Neural progenitor cell (in vitro differentiated cells): ENCODE data around the gene AP1AR. TPM values are rescaled to one million over a fixed set of nuclear protein-coding genes. Genes with fewer than 3 reads are reported as not detected.

Source experiments
- DNase-seq: peaks from one replicate; pipeline ENCODE4 v3.0.0-alpha.2; 2016; ENCODE audit warnings: low spot score
- H2AFZ ChIP-seq: fragments of 200-600 bp; sonication (generic); replicated peaks from 2 replicates; pipeline ENCODE4 v1.6.1; 2016; ENCODE audit warnings: antibody characterized with exemption
- H3F3A ChIP-seq: fragments of 200-600 bp; sonication (generic); 2 replicates; pipeline ENCODE4 v1.6.1; 2016; ENCODE audit warnings: antibody characterized with exemption, low read depth
- H3K27ac ChIP-seq: fragments of 200-600 bp; sonication (generic); 2 replicates; pipeline ENCODE4 v1.5.1; 2016; ENCODE audit warnings: mild to moderate bottlenecking
- H3K27me3 ChIP-seq: fragments of 200-600 bp; sonication (generic); 2 replicates; pipeline ENCODE4 v1.6.1; 2016; ENCODE audit warnings: mild to moderate bottlenecking, moderate library complexity
- H3K36me3 ChIP-seq: fragments of 200-600 bp; sonication (generic); 2 replicates; pipeline ENCODE4 v1.5.1; 2016
- H3K4me1 ChIP-seq: fragments of 200-600 bp; sonication (generic); 2 replicates; pipeline ENCODE4 v1.6.1; 2016; ENCODE audit warnings: mixed run types
- H3K4me2 ChIP-seq: fragments of 200-600 bp; sonication (generic); 2 replicates; pipeline ENCODE4 v1.6.1; 2016
- H3K4me3 ChIP-seq: fragments of 200-600 bp; sonication (generic); 2 replicates; pipeline ENCODE4 v1.5.1; 2016
- H3K79me2 ChIP-seq: fragments of 200-600 bp; sonication (generic); 2 replicates; pipeline ENCODE4 v1.6.1; 2016; ENCODE audit warnings: low read depth
- H3K9ac ChIP-seq: fragments of 200-600 bp; sonication (generic); 2 replicates; pipeline ENCODE4 v1.6.1; 2016
- H3K9me3 ChIP-seq: fragments of 200-600 bp; sonication (generic); 2 replicates; pipeline ENCODE4 v1.5.1; 2016; ENCODE audit warnings: low read depth
- H4K20me1 ChIP-seq: fragments of 200-600 bp; sonication (generic); 2 replicates; pipeline ENCODE4 v1.6.1; 2016; ENCODE audit warnings: low read depth
- H3K27ac Mint-ChIP-seq: 3 replicates; pipeline ENCODE4 v1.8.0; 2021; ENCODE audit warnings: mixed read lengths
- H3K27me3 Mint-ChIP-seq: 2 replicates; pipeline ENCODE4 v1.8.0; 2022; ENCODE audit warnings: low read depth, mild to moderate bottlenecking, inconsistent platforms, moderate library complexity, mixed read lengths; ENCODE audit not compliant: insufficient read depth
- H3K36me3 Mint-ChIP-seq: 3 replicates; pipeline ENCODE4 v1.8.0; 2021; ENCODE audit warnings: mixed read lengths
- H3K4me1 Mint-ChIP-seq: 3 replicates; pipeline ENCODE4 v1.8.0; 2021; ENCODE audit warnings: mixed read lengths
- H3K4me3 Mint-ChIP-seq: 3 replicates; pipeline ENCODE4 v1.8.0; 2021; ENCODE audit warnings: mild to moderate bottlenecking, moderate library complexity, mixed read lengths
- H3K9me3 Mint-ChIP-seq: 3 replicates; pipeline ENCODE4 v1.8.0; 2020; ENCODE audit warnings: mixed read lengths
- EZH2 ChIP-seq: fragments of 200-600 bp; sonication (generic); IDR thresholded peaks from 2 replicates; pipeline ENCODE4 v1.6.1; 2017; ENCODE audit warnings: antibody characterized with exemption, mild to moderate bottlenecking, moderate library complexity
- EZH2phosphoT487 ChIP-seq: fragments of 200-600 bp; sonication (generic); IDR thresholded peaks from 2 replicates; pipeline ENCODE4 v1.6.1; 2017; ENCODE audit warnings: antibody characterized with exemption
- total RNA-seq: library from RNA; depleted of rRNA; stranded (reverse); fragments of >200 nt; gene quantifications from 2 replicates; pipeline ENCODE4 v1.2.3, GENCODE V29; 2015; ENCODE audit warnings: low replicate concordance
- TF ChIP-seq, protein P1 (sequence below): fragments of 200-600 bp; sonication (generic); IDR thresholded peaks from 2 replicates; pipeline ENCODE4 v1.5.1; 2017; ENCODE audit warnings: antibody characterized with exemption, mild to moderate bottlenecking

Gene AP1AR
- total RNA-seq, 1 donor from 2014 or later: 41.9 TPM

DNA sequence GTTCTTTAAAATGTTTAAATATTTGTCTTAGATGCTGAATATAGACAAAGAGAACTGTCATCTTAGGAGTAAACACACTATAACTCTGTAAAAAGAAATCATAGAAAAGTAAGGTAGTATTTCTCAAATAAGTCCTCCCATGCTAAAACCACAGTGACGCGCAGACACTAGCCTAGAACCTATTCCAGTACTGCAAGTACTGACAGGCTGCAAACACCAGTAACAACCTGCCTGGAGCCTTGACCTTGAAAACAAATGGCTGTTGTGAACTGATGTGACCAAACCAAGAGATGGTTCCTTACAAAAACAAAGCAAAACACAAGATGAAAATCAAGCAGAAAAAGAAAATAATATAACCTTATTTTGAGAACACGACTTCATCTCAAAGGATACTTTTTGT is 45.6 kb downstream of the AP1AR start:
- Histone ChIP-seq H3K36me3 (no peaks in the 10 kb centered on the region), H3K4me3 (no peak overlapping the region), H3F3A (no peaks in the 10 kb centered on the region), H4K20me1 (no peaks in the 10 kb centered on the region), H3K27ac (no peak overlapping the region), H3K9ac (no peak overlapping the region), H3K4me1 (no peaks in the 10 kb centered on the region), H2AFZ (no peak overlapping the region), H3K4me2 (no peak overlapping the region), H3K9me3 (no peaks in the 10 kb centered on the region), H3K79me2 (no peaks in the 10 kb centered on the region), H3K27me3 (no peaks in the 10 kb centered on the region)
- peaks cover 2% of the 10 kb centered on the region for H3K9me3 Mint-ChIP-seq
- H3K27ac Mint-ChIP-seq: no peak overlapping the region
- TF ChIP-seq, protein P1, sequence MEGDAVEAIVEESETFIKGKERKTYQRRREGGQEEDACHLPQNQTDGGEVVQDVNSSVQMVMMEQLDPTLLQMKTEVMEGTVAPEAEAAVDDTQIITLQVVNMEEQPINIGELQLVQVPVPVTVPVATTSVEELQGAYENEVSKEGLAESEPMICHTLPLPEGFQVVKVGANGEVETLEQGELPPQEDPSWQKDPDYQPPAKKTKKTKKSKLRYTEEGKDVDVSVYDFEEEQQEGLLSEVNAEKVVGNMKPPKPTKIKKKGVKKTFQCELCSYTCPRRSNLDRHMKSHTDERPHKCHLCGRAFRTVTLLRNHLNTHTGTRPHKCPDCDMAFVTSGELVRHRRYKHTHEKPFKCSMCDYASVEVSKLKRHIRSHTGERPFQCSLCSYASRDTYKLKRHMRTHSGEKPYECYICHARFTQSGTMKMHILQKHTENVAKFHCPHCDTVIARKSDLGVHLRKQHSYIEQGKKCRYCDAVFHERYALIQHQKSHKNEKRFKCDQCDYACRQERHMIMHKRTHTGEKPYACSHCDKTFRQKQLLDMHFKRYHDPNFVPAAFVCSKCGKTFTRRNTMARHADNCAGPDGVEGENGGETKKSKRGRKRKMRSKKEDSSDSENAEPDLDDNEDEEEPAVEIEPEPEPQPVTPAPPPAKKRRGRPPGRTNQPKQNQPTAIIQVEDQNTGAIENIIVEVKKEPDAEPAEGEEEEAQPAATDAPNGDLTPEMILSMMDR: no peak
- TF ChIP-seq EZH2: no peak
- TF ChIP-seq EZH2phosphoT487: no peak
- no peaks in the 10 kb centered on the region for H3K4me1 Mint-ChIP-seq
- DNase-seq: no peak
- no peak overlapping the region for H3K4me3 Mint-ChIP-seq
- H3K27me3 Mint-ChIP-seq: no peaks in the 10 kb centered on the region
- peaks cover 18% of the 10 kb centered on the region for H3K36me3 Mint-ChIP-seq

DNA sequence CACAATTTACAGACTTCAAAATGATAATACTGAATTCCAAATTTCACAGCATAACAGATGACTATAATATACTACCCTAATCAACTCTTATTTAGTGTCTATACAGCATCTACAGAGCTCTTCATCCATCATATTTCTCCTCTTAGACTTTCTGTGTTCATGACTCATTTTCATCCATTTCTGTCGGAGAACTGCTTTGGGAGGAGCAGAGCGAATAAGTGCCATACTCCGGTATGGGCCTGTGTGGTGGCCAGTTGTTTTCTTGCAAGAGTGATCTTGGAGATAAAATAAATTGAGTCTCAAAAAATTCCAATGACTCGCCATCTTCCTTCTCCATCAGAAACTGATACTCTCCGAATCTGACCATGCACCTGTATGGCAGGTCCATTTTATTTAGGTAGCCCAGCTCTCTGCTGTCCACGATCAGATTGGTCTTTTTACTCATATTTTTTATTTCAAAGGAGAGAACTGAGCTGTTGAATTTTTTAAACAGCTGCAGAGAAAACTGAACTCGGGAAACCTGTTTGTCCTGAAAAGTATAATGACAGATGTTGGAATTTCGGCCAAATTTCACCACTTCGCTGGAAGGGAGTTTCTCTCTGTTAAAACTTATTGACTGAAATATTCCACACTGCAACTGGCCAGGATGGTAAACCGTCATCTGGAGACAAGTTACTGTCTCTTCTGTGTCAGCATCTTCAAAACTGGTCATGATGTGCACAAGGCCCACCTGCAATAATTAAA is 46.3 kb downstream of the AP1AR start:
- no peaks in the 10 kb centered on the region for H3K4me1 Mint-ChIP-seq
- Histone ChIP-seq H3K9ac (no peak overlapping the region), H3K36me3 (no peaks in the 10 kb centered on the region), H3K27ac (no peak overlapping the region), H3F3A (no peaks in the 10 kb centered on the region), H3K9me3 (no peaks in the 10 kb centered on the region), H3K27me3 (no peaks in the 10 kb centered on the region), H3K4me2 (no peak overlapping the region), H4K20me1 (no peaks in the 10 kb centered on the region), H3K4me3 (no peak overlapping the region), H3K79me2 (no peaks in the 10 kb centered on the region), H2AFZ (no peak overlapping the region), H3K4me1 (no peaks in the 10 kb centered on the region)
- H3K27ac Mint-ChIP-seq: no peak overlapping the region
- no peak for DNase-seq
- peaks cover 16% of the 10 kb centered on the region for H3K36me3 Mint-ChIP-seq
- H3K27me3 Mint-ChIP-seq: no peaks in the 10 kb centered on the region
- peaks cover 5% of the 10 kb centered on the region for H3K9me3 Mint-ChIP-seq
- TF ChIP-seq EZH2phosphoT487: no peak
- TF ChIP-seq, protein P1: no peak
- TF ChIP-seq EZH2: no peak
- no peak overlapping the region for H3K4me3 Mint-ChIP-seq

DNA sequence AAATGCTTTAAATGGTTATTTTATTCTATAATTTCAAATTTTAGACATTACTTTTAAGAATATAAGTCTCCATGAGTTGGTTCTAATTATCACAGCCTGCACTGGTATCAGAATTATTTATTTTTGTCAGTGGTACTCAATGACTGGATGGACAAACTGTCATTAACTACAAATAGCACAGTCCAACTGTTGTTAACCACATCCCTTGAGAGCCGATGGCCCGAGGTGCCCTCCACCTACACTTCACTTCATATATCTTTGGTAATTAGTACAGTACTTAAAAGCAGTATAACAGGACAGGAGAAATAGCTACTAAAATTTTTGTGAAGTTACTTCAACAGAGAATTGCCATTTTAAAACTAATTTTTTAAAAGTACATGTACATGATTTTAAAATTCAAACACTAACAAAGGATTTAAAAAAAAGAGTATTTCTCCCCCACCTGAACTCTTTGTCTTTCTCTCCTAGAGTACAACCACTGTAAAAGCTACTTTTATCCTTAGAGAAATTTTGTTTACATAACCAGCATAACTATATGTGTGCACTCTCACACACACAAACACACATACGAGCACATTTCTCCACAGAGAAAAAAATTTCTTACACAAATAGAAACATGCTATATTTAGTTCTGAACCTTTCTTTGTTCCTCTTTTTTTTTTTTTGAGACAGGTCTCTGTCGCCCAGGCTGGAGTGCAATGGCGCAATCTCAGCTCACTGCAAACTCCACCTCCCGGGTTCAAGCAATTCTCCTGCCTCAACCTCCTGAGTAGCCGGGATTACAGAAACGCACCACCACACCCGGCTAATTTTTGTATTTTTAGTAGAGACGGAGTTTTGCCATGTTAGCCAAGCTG is 47.7 kb downstream of the AP1AR start:
- Histone ChIP-seq H3K9me3 (no peaks in the 10 kb centered on the region), H2AFZ (no peak overlapping the region), H3K79me2 (no peaks in the 10 kb centered on the region), H3K4me1 (peaks cover under 1% of the 10 kb centered on the region), H3K4me3 (no peak overlapping the region), H3K9ac (no peak overlapping the region), H3K4me2 (no peak overlapping the region), H3K27ac (no peak overlapping the region), H3K27me3 (peaks cover 12% of the 10 kb centered on the region), H3K36me3 (no peaks in the 10 kb centered on the region), H4K20me1 (no peaks in the 10 kb centered on the region), H3F3A (no peaks in the 10 kb centered on the region)
- no peak for TF ChIP-seq EZH2
- TF ChIP-seq, protein P1: no peak
- no peak for DNase-seq
- H3K9me3 Mint-ChIP-seq: peaks cover 5% of the 10 kb centered on the region
- H3K27ac Mint-ChIP-seq: no peak overlapping the region
- H3K4me3 Mint-ChIP-seq: no peak overlapping the region
- peaks cover 16% of the 10 kb centered on the region for H3K36me3 Mint-ChIP-seq
- peaks cover 4% of the 10 kb centered on the region for H3K4me1 Mint-ChIP-seq
- H3K27me3 Mint-ChIP-seq: no peaks in the 10 kb centered on the region
